ENCODE results near the gene CLP1. TPM values are rescaled to one million over a fixed set of nuclear protein-coding genes. Genes with fewer than 3 reads are reported as not detected.

CLP1 gene
- polyA plus RNA-seq, 1 of the 3 experiments (the other 2 are of a cell fraction) = 18.1 TPM

DNA sequence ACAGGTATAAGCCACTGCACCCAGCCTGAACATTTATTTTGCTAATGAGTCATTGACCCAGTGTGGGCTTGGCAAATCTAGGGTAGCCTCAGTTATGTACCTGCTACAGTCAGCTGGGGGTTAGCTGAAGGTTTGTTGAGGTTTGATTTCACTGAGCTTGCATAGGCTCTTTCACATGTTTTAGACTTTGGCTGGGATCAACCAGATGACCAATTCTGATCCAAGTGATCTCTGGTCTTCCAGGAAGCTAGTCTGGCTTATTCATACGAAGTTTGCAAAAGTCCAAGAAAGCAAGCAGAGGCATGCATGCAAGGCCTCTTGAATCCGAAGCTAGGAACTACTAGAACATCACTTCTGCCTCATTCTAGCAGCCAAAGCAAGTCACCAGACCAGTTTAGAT is 39.1 kb upstream of the CLP1 start:
- no peak overlapping the region for H3K4me3 ChIP-seq (ENCODE audit: low read depth in 2 of 2, low read length in 1 of 2)
- H3K4me1 ChIP-seq (ENCODE audit: control insufficient read depth in 1 of 2, insufficient read depth in 2 of 2, low read depth in 1 of 2, low read length in 1 of 2) = no peaks in the 10 kb centered on the region
- no peak overlapping the region for H2AFZ ChIP-seq (ENCODE audit: low read depth)
- no peaks in the 10 kb centered on the region for H3K36me3 ChIP-seq (replicated peaks in 1 of 2; ENCODE audit: control insufficient read depth in 1 of 2, insufficient read depth in 2 of 2, low read length in 1 of 2)
- H3K79me2 ChIP-seq (ENCODE audit: insufficient read depth) = no peaks in the 10 kb centered on the region
- peaks cover 25% of the 10 kb centered on the region for H3K27me3 ChIP-seq (ENCODE audit: insufficient read depth)
- WGBS (ENCODE audit: low lambda C conversion rate) = 44% methylated on average over 2 of the region's 2 CpGs
- DNase-seq = no peak
- H4K20me1 ChIP-seq (ENCODE audit: insufficient read depth) = no peaks in the 10 kb centered on the region
- ChIA-PET CTCF (interaction anchor here (1.0 to 2.6 kb wide), 4 partner anchors 17 to 125 kb away, joined by 3 to 12 read pairs (median 3); no protein-coding TSS in a partner anchor), POLR2A (no interaction called here)
- H3K9ac ChIP-seq = no peak overlapping the region
- no peaks in the 10 kb centered on the region for H3F3A ChIP-seq (replicated peaks; ENCODE audit: insufficient read depth)
- no peaks in the 10 kb centered on the region for H3K9me3 ChIP-seq
- H3K27ac ChIP-seq (ENCODE audit: low read depth in 2 of 2, low read length in 1 of 2) = no peak overlapping the region
- H3K9me2 ChIP-seq = no peaks in the 10 kb centered on the region
- no peak for TF ChIP-seq RAD21 (IDR thresholded peaks at IDR 0.05; ENCODE audit: low read length)
- TF ChIP-seq, protein P1, sequence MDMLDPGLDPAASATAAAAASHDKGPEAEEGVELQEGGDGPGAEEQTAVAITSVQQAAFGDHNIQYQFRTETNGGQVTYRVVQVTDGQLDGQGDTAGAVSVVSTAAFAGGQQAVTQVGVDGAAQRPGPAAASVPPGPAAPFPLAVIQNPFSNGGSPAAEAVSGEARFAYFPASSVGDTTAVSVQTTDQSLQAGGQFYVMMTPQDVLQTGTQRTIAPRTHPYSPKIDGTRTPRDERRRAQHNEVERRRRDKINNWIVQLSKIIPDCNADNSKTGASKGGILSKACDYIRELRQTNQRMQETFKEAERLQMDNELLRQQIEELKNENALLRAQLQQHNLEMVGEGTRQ (IDR thresholded peaks at IDR 0.05; ENCODE audit: borderline replicate concordance, low read depth, low read length) = no peak
- TF ChIP-seq NRF1 (IDR thresholded peaks at IDR 0.05; ENCODE audit: low read depth, low read length) = no peak
- TF ChIP-seq, protein P2, sequence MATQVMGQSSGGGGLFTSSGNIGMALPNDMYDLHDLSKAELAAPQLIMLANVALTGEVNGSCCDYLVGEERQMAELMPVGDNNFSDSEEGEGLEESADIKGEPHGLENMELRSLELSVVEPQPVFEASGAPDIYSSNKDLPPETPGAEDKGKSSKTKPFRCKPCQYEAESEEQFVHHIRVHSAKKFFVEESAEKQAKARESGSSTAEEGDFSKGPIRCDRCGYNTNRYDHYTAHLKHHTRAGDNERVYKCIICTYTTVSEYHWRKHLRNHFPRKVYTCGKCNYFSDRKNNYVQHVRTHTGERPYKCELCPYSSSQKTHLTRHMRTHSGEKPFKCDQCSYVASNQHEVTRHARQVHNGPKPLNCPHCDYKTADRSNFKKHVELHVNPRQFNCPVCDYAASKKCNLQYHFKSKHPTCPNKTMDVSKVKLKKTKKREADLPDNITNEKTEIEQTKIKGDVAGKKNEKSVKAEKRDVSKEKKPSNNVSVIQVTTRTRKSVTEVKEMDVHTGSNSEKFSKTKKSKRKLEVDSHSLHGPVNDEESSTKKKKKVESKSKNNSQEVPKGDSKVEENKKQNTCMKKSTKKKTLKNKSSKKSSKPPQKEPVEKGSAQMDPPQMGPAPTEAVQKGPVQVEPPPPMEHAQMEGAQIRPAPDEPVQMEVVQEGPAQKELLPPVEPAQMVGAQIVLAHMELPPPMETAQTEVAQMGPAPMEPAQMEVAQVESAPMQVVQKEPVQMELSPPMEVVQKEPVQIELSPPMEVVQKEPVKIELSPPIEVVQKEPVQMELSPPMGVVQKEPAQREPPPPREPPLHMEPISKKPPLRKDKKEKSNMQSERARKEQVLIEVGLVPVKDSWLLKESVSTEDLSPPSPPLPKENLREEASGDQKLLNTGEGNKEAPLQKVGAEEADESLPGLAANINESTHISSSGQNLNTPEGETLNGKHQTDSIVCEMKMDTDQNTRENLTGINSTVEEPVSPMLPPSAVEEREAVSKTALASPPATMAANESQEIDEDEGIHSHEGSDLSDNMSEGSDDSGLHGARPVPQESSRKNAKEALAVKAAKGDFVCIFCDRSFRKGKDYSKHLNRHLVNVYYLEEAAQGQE (IDR thresholded peaks at IDR 0.05; ENCODE audit: low read depth, low read length) = no peak
- TF ChIP-seq RXRA (IDR thresholded peaks at IDR 0.05; ENCODE audit: borderline replicate concordance, low read depth) = no peak
- TF ChIP-seq, protein P3, sequence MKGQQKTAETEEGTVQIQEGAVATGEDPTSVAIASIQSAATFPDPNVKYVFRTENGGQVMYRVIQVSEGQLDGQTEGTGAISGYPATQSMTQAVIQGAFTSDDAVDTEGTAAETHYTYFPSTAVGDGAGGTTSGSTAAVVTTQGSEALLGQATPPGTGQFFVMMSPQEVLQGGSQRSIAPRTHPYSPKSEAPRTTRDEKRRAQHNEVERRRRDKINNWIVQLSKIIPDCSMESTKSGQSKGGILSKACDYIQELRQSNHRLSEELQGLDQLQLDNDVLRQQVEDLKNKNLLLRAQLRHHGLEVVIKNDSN (IDR thresholded peaks at IDR 0.05; ENCODE audit: borderline replicate concordance, low read depth) = no peak
- no peak for TF ChIP-seq ELF1 (IDR thresholded peaks at IDR 0.05)
- TF ChIP-seq GABPA (IDR thresholded peaks at IDR 0.05; ENCODE audit: low read depth) = no peak
- no peak overlapping the region for H3K4me2 ChIP-seq

DNA sequence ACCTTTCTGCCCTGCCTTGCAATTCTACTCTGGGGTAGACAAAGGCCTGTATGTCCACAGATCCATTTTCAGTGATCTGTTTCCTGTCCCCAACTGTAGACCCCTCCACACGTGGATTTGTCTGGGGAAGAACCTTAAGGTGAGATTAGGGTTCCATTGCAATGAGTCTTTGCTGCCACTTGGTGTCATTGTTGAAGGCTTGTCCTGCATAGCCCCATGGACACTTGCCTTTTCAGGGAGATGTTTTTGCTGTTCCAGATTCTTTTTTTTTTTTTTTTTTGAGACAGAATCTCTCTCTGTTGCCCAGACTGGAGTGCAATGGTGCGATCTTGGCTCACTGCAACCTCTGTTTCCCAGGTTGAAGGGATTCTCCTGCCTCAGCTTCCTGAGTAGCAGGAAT is 38.2 kb upstream of the CLP1 start:
- Histone ChIP-seq H3K27me3 (ENCODE audit: insufficient read depth) (peaks cover 19% of the 10 kb centered on the region), H2AFZ (ENCODE audit: low read depth) (no peak overlapping the region), H3K4me2 (no peak overlapping the region), H3K79me2 (ENCODE audit: insufficient read depth) (no peaks in the 10 kb centered on the region), H4K20me1 (ENCODE audit: insufficient read depth) (no peaks in the 10 kb centered on the region), H3K9ac (no peak overlapping the region), H3K4me3 (ENCODE audit: low read depth in 2 of 2, low read length in 1 of 2) (no peak overlapping the region), H3K36me3 (replicated peaks in 1 of 2; ENCODE audit: control insufficient read depth in 1 of 2, insufficient read depth in 2 of 2, low read length in 1 of 2) (no peaks in the 10 kb centered on the region), H3F3A (replicated peaks; ENCODE audit: insufficient read depth) (no peaks in the 10 kb centered on the region), H3K9me3 (no peaks in the 10 kb centered on the region), H3K27ac (ENCODE audit: low read depth in 2 of 2, low read length in 1 of 2) (no peak overlapping the region), H3K4me1 (ENCODE audit: control insufficient read depth in 1 of 2, insufficient read depth in 2 of 2, low read depth in 1 of 2, low read length in 1 of 2) (no peaks in the 10 kb centered on the region), H3K9me2 (no peaks in the 10 kb centered on the region)
- WGBS (ENCODE audit: low lambda C conversion rate) = 34% methylated on average over 2 of the region's 2 CpGs
- DNase-seq = no peak
- POLR2A ChIA-PET = no interaction called here
- CTCF ChIA-PET = interaction anchor here (1.0 to 2.6 kb wide), 3 partner anchors 18 to 126 kb away, joined by 3 to 12 read pairs (median 3); no protein-coding TSS in a partner anchor
- TF ChIP-seq, protein P4, sequence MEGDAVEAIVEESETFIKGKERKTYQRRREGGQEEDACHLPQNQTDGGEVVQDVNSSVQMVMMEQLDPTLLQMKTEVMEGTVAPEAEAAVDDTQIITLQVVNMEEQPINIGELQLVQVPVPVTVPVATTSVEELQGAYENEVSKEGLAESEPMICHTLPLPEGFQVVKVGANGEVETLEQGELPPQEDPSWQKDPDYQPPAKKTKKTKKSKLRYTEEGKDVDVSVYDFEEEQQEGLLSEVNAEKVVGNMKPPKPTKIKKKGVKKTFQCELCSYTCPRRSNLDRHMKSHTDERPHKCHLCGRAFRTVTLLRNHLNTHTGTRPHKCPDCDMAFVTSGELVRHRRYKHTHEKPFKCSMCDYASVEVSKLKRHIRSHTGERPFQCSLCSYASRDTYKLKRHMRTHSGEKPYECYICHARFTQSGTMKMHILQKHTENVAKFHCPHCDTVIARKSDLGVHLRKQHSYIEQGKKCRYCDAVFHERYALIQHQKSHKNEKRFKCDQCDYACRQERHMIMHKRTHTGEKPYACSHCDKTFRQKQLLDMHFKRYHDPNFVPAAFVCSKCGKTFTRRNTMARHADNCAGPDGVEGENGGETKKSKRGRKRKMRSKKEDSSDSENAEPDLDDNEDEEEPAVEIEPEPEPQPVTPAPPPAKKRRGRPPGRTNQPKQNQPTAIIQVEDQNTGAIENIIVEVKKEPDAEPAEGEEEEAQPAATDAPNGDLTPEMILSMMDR (IDR thresholded peaks at IDR 0.05) = peak; percentile 35
- no peak for TF ChIP-seq GABPA (IDR thresholded peaks at IDR 0.05; ENCODE audit: low read depth)
